ENCODE data around the gene CLEC17A.

Gene CLEC17A

GRCh38 chr19:14659874-14660489 is 77.1 kb downstream of the CLEC17A start:
- DNase-seq, result no peak

GRCh38 chr19:14661372-14661924 is 78.6 kb downstream of the CLEC17A start:
- DNase-seq, result no peak
